NCI-H2227 treated with DMSO at 0.1 percent for 48 hours (cell line): ENCODE results near the gene ABL2.
"Not testable (repeated sequence)": the region's sequence is repeated elsewhere in the genome, so short reads cannot be mapped to it uniquely, and the experiment has no call there.

ENCODE experiments used
- DNase-seq: peaks from one replicate; lab custom pipeline; 2025; lab: John Stamatoyannopoulos, UW

The ABL2 gene

DNA sequence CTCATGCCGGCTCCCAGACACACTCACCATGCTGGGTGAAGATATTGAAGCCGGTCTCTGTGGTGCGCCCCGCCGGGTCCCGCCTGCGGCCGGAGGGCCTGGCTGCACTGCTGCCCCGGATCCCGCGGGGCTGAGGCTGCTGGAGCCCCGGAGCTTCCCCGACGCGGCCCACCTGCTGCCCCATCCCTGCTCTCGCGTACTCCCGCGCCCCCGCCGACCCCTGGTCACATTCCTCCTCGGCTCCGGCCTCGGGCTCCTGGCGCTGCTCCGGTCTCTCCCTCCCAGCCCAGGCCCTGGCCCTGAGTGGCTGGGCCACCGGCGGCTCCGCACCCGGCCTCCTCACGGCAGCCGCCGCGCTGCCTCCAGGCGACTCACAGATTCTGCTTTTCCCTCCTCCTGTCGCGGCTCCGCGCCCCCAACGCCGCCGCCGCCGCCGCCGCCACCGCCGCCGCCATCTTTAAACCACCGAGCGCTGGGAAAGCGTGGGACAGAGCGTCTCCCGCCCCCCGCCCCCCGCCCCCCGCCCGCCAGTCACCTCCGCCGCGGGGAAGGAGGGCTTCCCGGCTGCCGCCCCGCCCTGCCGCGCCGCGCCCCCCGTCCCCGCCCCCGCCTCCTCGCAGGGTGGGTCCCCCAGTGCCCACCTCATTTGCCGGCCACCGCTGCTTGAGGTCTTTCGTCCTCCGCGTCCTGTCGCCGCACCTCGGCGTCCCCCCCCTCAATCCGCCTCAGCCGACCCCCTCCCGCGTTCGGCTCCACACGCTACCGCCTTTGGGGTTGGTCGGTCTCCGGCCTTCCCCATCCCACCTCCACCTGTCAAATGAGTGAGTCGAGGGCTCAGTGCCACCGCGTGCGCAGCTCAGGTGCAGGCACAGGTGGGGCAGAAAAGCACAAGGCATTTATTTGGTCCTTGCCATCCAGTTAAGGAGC lies at the start of gene ABL2:
ABL2 (minus strand) TSS at position 464 of the 927 bp plus-strand sequence; CDS start at position 184, 280 bp downstream.
- DNase-seq, result peak; percentile 30

DNA sequence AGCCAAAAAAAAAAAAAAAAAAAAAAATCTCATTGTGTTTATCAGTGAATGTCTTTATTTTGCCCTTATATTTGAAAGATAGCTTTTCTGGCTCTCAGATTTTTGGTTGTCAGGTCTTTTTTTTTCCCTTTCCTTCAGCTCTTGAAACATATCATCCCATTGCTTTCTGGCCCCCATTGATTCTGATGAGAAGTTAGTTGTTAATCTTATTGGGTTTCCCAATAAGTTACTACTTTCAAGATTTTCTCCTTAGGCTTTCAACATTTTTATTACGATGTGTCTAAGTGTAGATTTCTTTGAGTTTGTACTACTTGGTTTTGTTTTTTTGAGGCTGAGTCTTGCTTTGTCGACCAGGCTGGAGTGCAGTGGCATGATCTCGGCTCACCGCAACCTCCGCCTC lies 49.4 kb upstream of the ABL2 start:
- no peak for DNase-seq

DNA sequence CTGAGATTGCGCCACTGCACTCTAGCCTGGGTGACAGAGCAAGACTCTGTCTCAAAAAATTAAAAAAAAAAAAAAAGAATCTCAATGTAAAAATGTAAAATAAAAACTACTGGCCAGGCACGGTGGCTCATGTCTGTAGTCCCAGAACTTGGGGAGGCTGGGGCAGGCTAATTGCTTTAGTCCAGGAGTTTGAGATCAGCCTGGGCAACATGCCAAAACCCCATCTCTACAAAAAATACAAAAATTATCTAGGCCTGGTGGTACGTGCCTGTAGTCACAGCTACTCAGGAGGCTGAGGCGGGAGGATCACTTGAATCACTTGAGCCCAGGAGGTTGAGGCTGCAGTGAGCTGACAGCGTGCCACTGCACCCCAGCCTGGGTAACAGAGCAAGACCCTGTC lies 44.9 kb upstream of the ABL2 start:
- DNase-seq, result not testable (repeated sequence)

DNA sequence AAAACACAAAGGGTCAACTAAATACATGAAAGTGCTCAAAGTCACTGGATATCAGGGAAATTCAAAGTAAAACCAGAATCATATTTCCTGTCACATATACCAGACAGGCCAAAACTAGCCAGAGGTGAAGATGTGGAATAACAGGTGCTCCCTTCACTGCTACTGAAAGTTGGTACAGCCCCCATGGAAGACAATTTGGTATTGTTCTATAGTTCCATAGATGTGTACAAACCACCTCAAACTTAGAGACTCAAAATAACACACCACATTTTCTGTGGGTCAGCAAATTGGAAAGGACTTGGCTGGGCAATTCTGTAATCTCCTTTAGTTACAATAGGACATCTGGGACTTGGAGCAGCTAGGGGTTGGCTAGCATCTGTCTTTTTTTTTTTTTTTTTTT lies 39.6 kb upstream of the ABL2 start:
- no peak for DNase-seq

DNA sequence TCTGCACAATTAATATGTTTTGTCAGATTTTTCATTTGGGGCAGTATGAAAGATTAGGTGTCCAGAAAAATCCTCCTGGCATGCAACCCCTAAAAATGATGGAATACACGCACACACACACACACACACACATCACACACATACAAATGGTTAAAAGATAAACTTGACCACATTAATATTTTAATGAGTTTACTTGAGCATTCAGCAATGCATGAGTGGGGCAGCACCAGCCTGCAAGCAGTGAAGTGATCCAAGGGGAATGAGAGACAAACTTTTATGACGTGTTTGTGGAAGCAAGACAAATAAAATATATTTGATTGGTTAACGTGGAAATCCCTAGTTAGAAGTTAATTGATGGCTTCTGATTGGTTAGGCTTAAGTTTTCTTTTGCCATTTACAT lies 35.0 kb upstream of the ABL2 start:
- no peak for DNase-seq

DNA sequence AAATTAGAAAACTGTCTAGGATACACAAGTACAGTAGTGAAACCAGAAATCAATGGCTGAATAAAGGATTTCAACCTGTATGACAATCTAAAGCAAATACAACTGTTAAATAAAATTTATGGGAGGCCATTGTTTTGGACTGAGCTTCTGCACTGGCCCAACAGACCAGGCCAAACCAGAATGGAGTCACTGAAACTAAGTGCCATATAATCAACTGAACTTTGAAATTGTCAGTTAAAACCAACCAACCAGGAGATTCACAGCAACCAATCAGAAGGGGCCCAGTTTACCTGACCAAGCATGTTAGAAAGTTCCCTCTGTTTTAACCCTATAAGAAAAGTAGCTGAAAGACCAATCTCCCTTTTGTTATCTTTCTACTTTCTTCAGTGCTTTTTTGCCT lies 33.6 kb upstream of the ABL2 start:
- DNase-seq, result no peak

DNA sequence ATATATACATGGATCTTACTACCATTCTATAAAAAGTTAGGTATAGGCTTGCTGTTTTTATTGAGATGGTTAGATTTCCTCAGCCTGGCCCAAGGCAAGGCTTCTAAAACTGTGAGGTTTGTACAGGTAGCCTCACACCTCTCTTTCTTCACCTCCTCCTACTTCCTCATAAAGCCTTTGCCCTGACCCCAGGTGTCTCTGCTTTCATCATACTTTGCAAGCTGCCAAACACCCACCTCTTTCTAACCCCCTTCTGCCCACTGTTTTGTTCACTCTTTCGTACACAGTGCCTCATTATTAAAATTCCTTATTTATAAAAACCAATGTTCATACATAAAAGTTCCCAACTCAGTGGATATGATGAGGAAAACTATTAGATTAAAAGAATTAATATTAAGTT lies 32.7 kb upstream of the ABL2 start:
- DNase-seq, result no peak

DNA sequence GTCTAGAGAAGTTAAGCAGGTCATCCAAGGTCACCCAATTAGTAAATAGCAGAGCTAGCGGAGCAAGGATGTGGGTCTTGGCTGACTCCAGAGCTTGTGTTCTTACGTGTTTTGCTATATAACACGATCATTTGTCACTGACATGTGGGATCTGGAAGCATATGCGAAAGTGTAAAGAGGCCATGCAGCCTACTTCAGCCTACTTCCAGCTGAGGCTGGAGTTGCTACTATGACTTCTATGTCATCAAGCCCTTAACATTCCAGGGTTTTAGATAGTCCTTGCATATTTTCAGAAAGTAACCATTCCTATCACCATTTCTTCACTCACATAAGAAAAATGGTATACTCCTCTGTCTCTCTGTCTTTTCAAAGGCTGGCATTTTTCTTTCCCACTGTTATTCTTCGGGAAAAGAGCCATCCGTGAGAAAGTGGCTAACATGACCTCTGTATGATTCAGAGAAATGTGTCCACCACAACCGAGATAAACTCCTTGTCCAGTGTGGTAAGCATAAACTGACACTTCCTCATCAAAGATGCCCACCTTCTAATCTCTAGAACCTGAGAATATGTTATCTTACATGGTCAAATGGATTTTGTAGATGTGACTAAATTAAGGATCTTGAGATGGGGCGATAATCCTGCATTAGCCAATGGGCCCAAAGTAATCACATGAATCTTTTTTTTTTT lies 24.0 kb upstream of the ABL2 start:
- DNase-seq, result no peak

DNA sequence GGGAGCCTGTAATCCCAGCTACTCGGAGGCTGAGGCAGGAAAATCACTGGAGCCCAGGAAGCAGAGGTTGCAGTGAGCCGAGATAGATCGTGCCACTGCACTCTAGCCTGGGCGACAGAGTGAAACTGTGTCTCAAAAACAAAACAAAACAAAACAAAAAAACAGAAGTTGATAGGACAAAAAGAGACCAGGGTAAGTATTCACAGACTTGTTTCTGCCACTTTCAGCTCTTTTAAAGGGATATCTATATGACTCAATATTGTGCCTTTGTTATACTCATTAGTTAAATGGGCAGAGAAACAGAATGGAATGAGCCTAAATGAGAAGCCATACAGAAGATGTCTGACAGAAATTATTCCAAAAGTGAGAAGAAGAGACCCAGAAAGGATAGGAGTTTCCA lies 23.1 kb upstream of the ABL2 start:
- DNase-seq, result no peak

DNA sequence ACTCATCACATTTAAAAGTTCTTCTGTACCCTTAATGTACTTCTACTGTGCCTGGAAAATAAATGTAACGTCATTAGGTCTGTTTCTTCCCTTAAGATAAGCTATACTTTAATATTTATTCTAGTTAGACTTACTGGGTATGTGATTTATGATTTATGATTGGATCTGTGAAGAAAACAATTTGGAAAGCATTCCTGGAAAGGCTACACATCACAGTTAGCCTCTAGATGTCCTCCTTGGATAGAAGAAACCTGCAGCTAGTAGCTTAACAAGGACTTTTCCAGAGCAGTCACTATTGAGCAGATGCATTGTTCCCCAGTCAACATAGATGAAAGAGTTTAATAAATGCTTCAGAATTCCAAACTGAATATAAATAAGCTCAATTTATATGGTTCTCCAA lies 22.2 kb upstream of the ABL2 start:
- DNase-seq, result no peak

DNA sequence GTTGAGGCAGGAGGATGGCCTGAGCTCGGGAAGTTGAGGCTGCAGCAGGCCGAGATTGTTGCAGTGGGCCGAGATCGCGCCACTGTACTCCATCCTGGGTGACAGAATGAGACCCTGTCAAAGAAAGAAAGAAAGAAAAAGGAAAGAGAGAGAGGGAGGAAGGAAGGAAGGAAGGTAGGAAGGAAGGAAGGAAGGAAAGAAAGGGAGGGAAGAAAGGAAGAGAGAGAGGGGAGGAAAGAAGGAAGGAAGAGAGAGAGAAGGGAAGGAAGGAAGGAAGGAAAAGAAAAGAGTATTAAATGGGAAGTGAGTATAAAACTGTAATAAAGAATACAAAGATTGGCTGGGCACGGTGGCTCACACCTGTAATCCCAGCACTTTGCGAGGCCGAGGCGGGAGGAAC lies 18.4 kb upstream of the ABL2 start:
- DNase-seq, result no peak

DNA sequence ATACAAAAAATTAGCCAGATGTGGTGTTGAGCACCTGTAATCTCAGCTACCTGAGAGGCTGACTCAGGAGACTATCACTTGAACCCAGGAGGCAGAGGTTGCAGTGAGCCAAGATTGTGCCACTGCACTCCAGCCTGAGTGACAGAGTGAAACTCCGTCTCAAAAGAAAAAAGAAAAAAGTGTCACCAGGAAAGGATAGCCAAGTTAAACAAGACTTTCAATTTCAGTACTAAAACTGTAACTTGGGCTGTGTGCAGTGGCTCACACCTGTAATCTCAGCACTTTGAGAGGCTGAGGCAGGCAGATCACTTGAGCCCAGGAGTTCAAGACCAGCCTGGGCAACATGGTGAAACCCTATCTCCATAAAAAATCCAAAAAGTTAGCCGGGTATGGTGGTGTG lies 15.9 kb upstream of the ABL2 start:
- DNase-seq, result not testable (repeated sequence)

DNA sequence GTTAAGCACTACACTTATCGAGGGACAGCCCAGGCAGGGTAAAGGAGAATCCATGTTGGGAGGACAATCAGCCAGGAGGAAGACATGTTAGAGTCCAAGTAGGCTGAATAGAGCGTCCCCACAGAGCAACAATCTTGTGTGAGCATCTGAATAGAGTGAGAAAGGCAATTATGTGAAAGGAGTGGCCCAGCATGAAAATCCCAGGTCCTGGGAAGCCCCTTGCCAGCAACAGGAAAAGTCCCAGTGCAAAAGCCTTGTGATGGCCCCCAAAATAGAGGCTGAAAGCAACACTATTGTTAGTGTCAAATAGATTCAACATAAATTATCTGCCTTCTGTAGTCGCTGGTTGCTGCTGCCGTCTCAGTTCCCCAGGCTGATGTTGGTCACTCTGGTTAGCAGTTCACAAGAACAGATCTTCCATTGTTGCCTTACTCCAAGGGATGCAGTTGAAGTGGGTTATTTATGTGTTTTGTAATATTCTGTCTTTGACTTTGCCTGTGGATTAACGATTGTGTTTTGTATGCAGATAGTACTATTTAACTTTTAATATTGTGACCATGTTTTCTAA lies 12.1 kb upstream of the ABL2 start:
- DNase-seq, result no peak

DNA sequence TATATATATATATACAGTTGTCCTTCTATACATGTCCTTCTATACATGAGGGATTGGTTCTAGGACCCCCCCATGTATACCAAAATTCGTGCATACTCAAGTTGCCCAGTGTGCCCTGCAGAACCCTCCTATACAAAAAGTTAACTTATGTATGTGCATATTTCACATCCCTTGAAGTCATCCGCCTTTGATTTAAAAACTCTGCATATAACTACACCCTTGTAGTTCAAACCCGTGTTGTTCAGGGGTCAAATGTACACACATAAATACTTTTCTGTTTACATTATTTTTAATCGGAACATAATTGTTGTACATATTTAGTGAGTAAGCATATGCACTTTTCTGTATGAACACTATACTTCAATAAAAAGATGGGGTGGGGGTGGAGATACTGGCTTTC lies 7.7 kb upstream of the ABL2 start:
- DNase-seq, result no peak

DNA sequence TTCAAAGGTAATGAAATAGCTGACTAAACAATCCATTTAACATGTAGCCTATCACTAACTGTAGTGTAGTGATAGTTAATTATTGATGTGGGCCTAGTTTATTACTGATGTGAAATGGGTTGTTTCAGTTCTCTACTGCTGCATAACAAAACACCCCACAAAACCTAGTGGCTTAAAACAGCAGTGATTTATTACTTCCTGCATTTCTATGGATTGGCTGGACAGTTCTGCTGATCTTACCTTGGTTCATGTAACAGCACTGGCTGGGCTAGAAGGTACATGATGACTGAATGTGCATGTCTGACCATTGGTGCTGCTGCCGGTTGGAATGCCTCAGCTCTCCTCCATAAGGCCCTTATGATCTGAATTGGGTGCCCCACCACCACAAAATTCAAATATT lies 5.4 kb upstream of the ABL2 start:
- no peak for DNase-seq

DNA sequence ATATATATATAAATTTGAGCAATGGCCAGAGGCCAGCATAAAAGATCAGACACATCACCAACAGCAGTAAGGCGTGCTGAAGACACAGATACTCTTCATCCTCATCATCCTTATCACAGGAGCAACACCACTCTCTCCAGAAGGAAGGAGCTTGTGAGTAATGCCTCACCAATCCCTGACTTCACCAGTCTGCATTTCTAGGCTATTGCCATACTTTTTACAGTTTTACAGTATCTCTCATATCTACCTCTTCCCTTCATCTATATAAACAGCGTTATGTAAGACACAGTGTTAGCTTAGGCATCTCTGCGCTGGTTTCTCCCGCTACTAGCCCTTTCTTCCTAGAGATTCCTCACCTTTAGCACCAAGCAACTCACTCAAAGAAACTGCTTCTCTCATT lies 2.4 kb upstream of the ABL2 start:
- no peak for DNase-seq

DNA sequence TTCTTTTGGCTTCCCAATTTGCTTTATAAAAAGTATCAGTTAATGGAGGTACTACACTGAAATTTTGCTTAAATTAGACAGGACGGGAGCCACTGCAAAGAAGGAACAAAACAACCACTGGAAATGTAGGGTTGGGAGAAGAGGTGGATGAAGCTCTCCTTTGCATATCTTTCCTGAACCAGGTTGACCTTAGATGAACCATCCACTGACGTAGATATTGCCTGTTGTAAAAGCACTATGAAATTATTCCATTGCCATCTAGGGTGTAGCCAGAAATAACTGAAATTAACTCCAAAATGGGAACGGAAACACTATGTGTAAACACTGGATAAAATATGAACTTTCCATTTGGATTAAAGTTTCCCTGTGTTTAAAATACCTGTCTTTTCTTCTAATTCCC lies 1.2 kb upstream of the ABL2 start:
- no peak for DNase-seq

DNA sequence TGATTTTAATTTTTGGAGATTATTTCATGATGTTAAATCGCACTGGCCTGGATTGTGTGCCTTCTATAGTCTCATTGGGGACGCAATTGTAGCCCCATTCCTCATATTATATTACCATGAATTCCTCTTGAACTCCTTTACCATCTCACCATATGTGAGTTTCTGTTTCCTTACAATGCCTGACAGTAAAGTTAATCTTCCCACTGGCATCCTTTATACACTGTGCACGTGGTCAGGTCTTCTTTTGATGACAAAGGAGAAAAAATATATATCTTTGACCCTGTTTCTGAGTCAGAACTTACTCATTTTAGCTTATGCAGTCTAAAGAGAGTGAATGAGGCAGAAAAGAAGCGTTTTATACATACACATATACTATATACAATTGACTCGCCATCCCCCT lies 774 bp upstream of the ABL2 start:
- no peak for DNase-seq

DNA sequence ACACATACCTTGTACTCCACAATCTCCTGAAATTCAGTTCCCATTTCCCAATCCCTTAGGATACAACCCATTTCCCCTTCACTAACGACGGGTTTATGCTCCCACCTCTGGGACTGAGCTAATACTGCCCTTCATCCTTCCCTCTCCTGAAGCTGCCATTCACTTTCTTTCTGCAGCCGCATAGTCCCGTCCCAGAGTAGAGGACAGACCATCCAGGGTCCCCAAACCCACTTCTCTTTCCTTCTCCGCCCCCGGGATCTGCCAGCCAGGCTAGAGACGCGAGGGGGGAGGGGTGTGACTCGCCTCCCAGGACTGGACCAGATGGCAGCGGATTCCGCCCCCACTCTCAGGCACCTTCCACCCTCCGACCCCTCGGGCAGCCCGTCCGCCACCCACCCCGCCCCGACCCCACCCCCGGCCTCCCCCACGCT lies 679 bp downstream of the ABL2 start:
- no peak for DNase-seq

DNA sequence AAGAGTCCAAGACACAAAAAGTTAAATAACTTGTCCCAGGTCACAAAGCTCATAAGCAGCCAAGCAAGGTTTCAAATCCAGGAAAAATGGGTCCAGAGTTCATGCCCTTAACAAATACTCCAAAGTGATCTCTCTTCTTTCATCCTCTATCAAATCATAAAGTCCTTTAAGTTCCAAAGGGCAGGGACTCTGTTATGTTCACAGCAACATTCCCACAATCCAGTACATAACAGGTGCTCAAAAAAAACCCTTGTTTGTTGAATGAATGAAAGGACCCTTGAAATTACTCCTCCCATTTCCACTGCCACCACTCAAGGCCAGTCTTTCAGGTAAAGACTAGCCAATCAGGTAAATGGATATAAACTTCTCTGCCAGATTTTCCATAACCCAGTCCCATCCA lies 2.7 kb downstream of the ABL2 start:
- no peak for DNase-seq

DNA sequence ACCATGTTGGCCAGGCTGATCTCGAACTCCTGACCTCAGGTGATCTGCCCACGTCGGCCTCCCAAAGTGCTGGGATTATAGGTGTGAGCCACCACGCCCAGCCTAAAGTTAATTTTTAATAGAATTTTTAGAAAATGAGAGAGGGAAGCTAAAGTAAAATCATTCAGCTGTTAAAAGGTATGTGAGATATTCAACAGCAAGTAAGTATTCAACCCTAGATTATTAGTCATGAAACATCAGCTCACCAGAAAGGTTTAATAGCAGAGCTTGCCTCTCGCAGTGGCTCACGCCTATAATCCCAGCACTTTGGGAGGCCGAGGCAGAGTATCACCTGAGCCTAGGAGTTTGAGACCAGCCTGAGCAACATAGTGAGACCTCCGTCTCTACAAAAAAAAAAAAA lies 5.0 kb downstream of the ABL2 start:
- DNase-seq, result not testable (repeated sequence)

DNA sequence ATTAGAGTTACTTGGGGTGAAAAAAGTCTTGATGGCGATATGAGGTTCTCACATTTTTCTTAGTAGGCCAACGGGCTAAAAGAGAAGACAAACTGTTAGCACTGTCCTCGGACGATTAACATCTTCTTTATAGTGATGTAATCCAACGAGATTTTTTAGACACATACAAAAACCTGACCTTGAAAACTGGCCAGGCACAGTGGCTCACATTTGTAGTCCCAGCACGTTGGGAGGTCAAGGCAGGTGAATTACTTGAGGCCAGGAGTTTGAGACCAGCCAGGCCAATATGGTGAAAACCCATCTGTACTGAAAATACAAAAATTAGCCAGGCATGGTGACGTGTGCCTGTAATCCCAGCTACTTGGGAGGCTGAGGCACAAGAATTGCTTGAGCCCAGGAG lies 8.4 kb downstream of the ABL2 start:
- not testable (repeated sequence) for DNase-seq

DNA sequence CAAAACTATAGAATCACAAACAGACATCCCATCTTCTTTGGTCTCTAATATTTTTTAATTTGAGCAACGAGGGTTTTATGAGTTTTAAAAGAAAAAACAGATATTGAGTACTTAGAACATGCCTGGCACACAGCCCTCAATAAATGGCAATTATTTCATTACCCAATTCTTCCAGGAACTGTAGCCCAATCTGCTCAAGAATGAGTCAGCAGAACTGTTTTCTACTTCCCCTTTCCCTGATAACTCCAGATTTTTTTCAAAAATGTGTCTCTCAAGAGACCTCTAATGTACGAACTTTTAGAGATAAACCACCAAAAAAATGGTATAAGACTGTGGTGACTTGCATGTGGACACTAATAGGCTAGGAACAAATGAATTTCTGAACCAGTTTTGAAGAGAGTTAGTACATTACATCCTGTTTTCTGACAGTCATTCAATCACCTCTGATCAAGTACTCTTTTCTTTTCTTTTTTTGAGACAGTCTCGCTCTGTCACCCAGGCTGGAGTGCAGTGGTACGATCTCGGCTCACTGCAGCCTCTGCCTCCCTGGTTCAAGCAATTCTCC lies 11.5 kb downstream of the ABL2 start:
- no peak for DNase-seq
